NCI-H345 treated with DMSO at 0.1 percent for 48 hours (cell line): ENCODE results near the gene CCDC88C.
"Not testable (repeated sequence)": the region's sequence is repeated elsewhere in the genome, so short reads cannot be mapped to it uniquely, and the experiment has no call there.

Experiments used
- DNase-seq: peaks from one replicate; lab custom pipeline; 2025; ENCODE audit not compliant: unreplicated experiment; lab: John Stamatoyannopoulos, UW

CCDC88C gene

DNA sequence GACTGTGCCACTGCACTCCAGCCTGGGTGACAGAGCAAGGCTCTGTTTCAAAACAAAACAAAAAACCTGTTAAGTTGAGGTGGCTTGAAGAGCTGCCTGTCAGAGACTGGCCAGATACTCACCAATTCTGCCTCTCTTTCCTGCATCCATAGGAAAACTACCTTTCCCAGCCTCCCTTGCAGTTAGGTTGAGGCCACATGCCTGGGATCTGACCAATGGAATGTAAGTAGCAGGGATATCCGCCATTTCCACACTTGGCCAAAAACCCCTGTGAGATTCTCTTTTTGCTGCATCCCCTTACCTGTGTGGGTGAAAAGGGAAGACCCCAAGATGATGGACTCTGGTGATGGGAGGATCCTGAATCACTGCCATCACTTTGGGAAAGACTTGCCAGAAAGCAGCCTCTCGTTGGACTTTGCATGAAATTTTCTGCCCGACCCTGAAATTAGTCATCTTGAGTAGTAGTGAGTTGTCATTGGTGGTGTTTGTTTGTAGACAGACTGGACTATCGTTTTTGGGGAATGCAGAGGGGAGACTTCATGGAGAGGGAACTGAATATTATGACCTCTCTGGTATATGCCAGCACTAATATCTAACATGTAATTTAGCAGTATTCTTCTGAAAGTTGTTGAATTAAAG is 187.1 kb downstream of the CCDC88C start:
- no peak for DNase-seq

DNA sequence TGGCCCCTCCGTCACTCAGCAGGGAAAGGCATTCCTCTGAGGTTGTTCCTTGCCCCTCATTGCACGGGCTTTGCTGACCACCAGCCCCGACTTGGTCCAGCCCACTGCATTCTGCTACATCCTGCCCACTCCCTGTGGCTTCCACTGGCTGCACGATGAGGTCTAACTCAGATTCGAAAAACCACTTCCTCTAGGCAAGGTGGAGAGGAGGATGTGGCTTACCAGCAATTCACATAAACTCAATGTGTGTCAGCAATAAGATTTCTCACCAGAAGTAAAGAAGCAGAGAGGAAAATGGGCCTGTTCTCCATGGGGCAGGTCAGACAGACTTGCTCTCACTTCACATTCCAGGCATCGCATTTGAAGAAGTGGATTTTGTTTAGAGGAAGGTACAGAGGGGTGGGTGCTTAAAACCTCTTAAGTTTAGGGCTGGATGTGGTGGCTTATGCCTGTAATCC is 187.8 kb downstream of the CCDC88C start:
- DNase-seq, result no peak

GRCh38 chr14:91229005-91229382 is 188.6 kb downstream of the CCDC88C start:
- no peak for DNase-seq

DNA sequence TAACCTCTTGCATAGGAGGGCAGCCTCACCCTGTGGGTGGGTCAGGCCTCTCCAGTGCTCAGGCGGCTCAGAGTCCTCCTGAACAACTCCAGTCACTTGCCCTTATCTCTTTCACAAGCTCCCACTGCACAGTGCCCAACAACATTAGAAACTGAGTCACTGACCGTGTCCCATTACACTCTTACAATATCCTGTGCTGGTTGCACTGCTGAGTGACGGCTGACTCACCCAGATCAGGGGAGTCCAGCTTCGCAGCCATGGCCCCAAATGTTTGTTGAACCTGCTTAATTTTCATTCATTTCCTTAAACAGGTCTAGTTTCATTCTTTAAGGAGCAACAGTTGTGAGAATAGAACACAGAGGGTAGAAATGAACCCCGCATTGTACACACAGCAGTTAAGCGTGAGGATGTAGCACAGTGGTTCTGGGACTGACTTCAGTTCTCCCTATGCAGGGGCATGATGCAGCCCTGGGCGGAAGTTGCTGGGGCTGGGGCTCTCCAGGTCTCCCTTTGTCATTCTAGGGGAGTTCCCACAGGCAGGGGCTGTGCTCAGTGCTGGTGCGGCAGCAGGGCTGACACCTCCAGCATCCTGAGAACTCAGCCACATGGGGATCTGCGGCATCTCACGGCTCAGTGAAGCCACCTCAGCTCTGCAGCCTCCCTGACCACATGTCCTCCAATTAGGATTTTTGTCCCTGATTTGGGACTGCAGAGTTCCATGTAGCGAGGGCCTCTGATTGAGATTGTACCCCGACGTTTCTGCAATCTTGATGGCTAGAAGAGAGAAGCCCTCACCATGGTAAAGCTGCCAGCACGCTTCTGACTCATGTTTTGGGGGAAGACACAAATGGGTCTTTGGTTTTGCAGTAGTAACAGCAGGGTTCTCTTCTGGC is 189.3 kb downstream of the CCDC88C start:
- no peak for DNase-seq

DNA sequence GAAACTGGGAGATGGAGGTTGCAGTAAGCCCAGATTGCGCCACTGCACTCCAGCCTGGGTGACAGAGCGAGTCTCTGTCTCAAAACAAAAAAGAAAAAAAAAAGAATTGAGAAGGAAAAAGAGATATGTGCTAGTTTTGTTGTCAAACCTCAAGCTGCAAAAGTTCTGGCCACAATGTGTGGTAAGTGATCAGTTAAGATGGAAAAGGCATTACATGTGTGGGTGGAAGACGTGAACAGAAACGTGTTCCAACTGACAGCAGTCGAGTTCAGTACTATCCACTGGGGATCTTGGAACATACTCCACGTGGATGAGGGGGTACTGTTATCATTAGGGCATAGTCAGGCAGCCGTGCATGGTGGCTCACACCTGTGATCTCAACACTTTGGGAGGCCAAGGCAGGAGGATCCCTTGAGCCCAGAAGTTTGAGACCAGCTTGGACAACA is 190.4 kb downstream of the CCDC88C start:
- no peak for DNase-seq

DNA sequence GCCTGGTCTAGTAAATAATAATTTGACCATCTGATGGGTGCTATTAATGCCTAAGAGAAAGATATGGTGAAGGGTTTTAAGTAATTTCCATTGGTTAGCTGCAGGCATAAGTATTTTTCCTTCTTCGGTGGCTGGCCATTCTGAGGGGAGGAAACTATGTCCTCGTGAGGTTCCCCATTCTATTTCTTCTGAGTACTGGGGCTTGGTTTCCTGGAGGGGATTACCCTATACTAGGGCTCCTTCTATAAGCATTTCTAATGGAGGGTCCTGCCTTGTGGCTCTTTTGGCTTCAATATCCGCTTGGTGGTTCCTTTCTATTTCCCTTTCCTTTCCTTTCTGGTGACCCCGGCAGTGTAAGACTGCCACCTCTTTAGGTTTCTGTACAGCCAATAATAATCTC is 191.3 kb downstream of the CCDC88C start:
- not testable (repeated sequence) for DNase-seq

GRCh38 chr14:91225025-91225424 is 192.6 kb downstream of the CCDC88C start:
- DNase-seq, result no peak

- no peak for DNase-seq
Observed at GRCh38 chr14:91223028-91223783, 194.4 kb downstream of the CCDC88C start.
